Esophagus squamous epithelium (tissue), 5 donors: ENCODE data around the gene TMEM184A. TPM values are rescaled to one million over a fixed set of nuclear protein-coding genes. Genes with fewer than 3 reads are reported as not detected.
A peak's percentile ranks its signal among the peaks of the same experiment; 100 is the strongest.

Experiments used
- DNase-seq: peaks from one replicate; lab custom pipeline; 2025; lab: John Stamatoyannopoulos, UW
- H3K27ac ChIP-seq, 4 donors: fragments of 200-600 bp; sonication (generic); one replicate each; pipeline ENCODE4 v1.5.1; 2016 to 2019; ENCODE audit warnings: mild to moderate bottlenecking in 1 of 4
- H3K27me3 ChIP-seq, 4 donors: fragments of 200-600 bp; sonication (generic); 1 replicate in 3 of 4; 2 replicates in 1 of 4; pipeline versions ENCODE4 v1.5.1 to v1.6.0; 2017 to 2021; ENCODE audit warnings: antibody characterized with exemption in 1 of 4
- H3K36me3 ChIP-seq, 3 donors: fragments of 200-600 bp; sonication (generic); one replicate each; pipeline ENCODE4 v1.5.1; 2016 to 2019
- H3K4me1 ChIP-seq, 3 donors: fragments of 200-600 bp; sonication (generic); one replicate each; pipeline ENCODE4 v1.5.1; 2017 to 2019
- H3K4me3 ChIP-seq, 4 donors: fragments of 200-600 bp; sonication (generic); 1 replicate in 3 of 4; 2 replicates in 1 of 4; pipeline ENCODE4 v1.5.1; 2016 to 2019; ENCODE audit warnings: mild to moderate bottlenecking in 2 of 4, moderate library complexity in 1 of 4
- H3K9me3 ChIP-seq, 3 donors: fragments of 200-600 bp; sonication (generic); one replicate each; pipeline ENCODE4 v1.5.1; 2016 to 2019
- CTCF ChIP-seq, 6 experiments: fragments of 450-650 bp in 4 of 6; fragments of 200-600 bp in 2 of 6; sonication (generic) in 2 of 6; IDR thresholded peaks; one replicate each; pipeline ENCODE4 v1.5.1; 2016 to 2019; ENCODE audit warnings: antibody characterized with exemption in 6 of 6, mild to moderate bottlenecking in 4 of 6, moderate library complexity in 4 of 6
- POLR2A ChIP-seq, 4 donors: fragments of 450-650 bp; IDR thresholded peaks; one replicate each; pipeline ENCODE4 v1.6.1; 2017; ENCODE audit warnings: antibody characterized with exemption in 4 of 4, mild to moderate bottlenecking in 4 of 4, moderate library complexity in 3 of 4
- WGBS, 2 donors: methylation state at CpG; one replicate each; pipeline ENCODE4 v1.1.5; 2018; 5-methylcytosine and 5-hydroxymethylcytosine counted together
- intact Hi-C: fragments of 100-400 bp; cut with DNase I; formaldehyde crosslinking; loops from one replicate; pipeline ENCODE4 v1.15.0; 2022
- total RNA-seq, 4 donors: library from RNA; depleted of rRNA; stranded (reverse); fragments of >200 nt; gene quantifications; one replicate each; pipeline ENCODE4 v1.1.0, GENCODE V29; 2016
- donor health status: DM: yes; HTN: yes; CAD: no.

TMEM184A gene
- total RNA-seq, 4 donors from 2014 or later, result 56.7 to 204 (median 98.9) TPM

DNA sequence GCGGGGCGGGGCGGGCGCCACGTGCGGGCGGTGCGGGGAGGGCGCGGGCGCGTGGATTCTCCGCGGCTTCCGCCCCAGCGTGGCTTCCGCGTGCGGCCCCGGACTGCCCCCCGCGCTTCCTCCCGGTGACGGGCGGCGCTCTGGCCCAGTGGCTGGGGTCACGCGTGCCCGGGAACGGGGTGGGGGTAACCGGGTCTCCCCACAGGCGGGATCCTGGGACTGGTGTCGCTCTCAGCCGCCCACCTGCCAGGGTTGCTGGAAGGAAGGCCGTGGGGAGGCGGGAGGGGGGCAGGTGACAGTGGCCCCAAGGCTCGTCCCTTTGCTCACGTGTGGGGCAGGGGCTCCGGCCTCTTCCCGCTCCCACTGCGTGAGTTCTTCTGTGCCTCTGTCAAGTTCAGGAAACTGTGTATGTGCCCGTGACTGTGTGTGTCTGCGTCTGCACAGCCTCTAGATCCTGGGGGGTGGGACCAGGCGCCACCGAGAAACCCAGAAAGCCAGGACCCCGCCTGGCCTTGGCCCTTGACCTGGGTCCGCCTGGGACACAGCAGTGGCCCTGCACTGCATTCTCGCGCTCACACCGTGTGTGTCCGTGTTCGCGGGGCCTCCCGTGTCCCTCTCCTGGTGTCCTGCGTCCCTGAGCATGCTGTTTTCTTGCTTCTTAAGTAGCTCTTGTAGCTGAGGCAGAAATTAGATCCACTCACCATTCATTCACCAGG is 24.6 kb downstream of the TMEM184A start:
- Histone ChIP-seq H3K9me3 (no peaks in the 10 kb centered on the region), H3K36me3 (peaks cover 0 to 13% (median 5%) of the 10 kb centered on the region in 3 donors), H3K4me1 (peaks cover 37 to 69% (median 38%) of the 10 kb centered on the region in 3 donors), H3K27ac (peak overlapping the region; percentile 96 to 99 (median 98)), H3K27me3 (no peaks in the 10 kb centered on the region), H3K4me3 (peak overlapping the region; percentile 43 to 93 (median 70))
- DNase-seq, result no peak
- WGBS, 2 donors, result 2% methylated on average over 11 of the region's 55 CpGs; no CpG with 5 or more reads in 1 of the 2 donors
- TF ChIP-seq POLR2A (IDR thresholded peaks at IDR 0.05), result peak in 2 of 4 donors; percentile 43 to 50
- no peak for TF ChIP-seq CTCF (IDR thresholded peaks at IDR 0.05)
- intact Hi-C loops, result no loop called here

DNA sequence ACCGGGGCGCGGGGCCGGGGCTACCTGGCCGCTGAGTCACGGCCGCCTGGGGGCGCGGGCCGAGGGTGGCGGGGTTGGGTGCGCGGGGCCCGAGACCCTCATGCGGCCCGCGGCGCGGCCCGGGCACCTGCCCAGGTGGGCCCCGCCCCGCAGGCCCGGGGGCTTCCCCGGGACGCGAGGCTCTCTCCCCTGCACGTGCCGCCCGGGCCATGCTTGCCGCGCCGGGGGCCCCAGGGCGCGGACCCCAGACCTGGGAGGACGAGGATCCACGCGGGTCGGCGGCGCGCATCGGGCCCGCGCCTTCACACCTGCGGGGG is 25.1 kb downstream of the TMEM184A start:
- Histone ChIP-seq H3K4me1 (peaks cover 32 to 66% (median 33%) of the 10 kb centered on the region in 3 donors), H3K9me3 (no peaks in the 10 kb centered on the region), H3K27me3 (no peaks in the 10 kb centered on the region), H3K27ac (peak overlapping the region; percentile 96 to 99 (median 98)), H3K4me3 (peak overlapping the region; percentile 43 to 93 (median 70)), H3K36me3 (peaks cover 0 to 8% (median under 1%) of the 10 kb centered on the region in 3 donors)
- intact Hi-C loops, result no loop called here
- WGBS, 2 donors, result no CpG with 5 or more reads among the region's 45 CpGs
- no peak for TF ChIP-seq CTCF (IDR thresholded peaks at IDR 0.05)
- no peak for TF ChIP-seq POLR2A (IDR thresholded peaks at IDR 0.05)
- no peak for DNase-seq

- Histone ChIP-seq H3K27me3 (no peaks in the 10 kb centered on the region), H3K27ac (peak overlapping the region in 1 of 4 donors; percentile 97), H3K36me3 (no peaks in the 10 kb centered on the region), H3K4me3 (no peak overlapping the region), H3K4me1 (peaks cover 27 to 54% (median 29%) of the 10 kb centered on the region in 3 donors), H3K9me3 (no peaks in the 10 kb centered on the region)
- no peak for DNase-seq
- no peak for TF ChIP-seq POLR2A (IDR thresholded peaks at IDR 0.05)
- TF ChIP-seq CTCF (IDR thresholded peaks at IDR 0.05), result no peak
- intact Hi-C loops, result no loop called here
- 65 to 89% methylated on average over 4 to 7 of the region's 21 CpGs for WGBS, 2 donors
These were observed 26.5 kb downstream of the TMEM184A start for GRCh38 chr7:1529383-1530116.

DNA sequence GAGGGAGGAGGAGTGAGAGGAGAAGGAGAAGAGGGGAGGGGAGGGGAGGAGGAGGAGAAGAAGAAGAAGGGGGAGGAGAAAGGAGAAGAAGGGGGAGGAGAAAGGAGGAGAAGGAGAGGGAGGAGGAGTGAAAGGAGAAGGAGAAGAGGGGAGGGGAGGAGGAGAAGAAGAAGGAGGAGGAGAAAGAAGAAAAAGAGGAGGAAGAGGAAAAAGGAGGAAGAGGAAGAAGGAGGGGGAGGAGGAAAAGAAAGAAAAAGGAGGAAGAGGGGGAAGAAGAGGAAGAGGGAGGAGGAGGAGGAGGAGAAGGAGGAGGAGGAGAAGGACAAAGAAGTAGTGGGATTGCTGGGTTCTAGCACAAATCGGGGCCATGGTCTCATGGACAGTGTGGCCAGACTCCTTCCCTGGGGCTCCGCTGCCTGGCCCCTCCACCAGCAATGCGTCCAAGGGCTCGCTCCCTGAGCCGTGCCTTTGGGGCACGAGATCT is 29.7 kb downstream of the TMEM184A start:
- Histone ChIP-seq H3K36me3 (no peaks in the 10 kb centered on the region), H3K27me3 (peaks cover 0 to 9% (median 0%) of the 10 kb centered on the region in 4 donors), H3K4me1 (peaks cover 4 to 37% (median 10%) of the 10 kb centered on the region in 3 donors), H3K4me3 (peak overlapping the region in 1 of 4 donors; percentile 39), H3K27ac (peak overlapping the region in 1 of 4 donors; percentile 55), H3K9me3 (no peaks in the 10 kb centered on the region)
- DNase-seq, result no peak
- intact Hi-C loops, result no loop called here
- TF ChIP-seq CTCF (IDR thresholded peaks at IDR 0.05), result no peak
- TF ChIP-seq POLR2A (IDR thresholded peaks at IDR 0.05), result no peak
- 37 to 41% methylated on average over 6 of the region's 6 CpGs for WGBS, 2 donors

GRCh38 chr7:1525409-1525808 is 30.6 kb downstream of the TMEM184A start:
- Histone ChIP-seq H3K36me3 (no peaks in the 10 kb centered on the region), H3K27ac (no peak overlapping the region), H3K27me3 (peaks cover 0 to 9% (median 0%) of the 10 kb centered on the region in 4 donors), H3K4me3 (no peak overlapping the region), H3K4me1 (peaks cover 4 to 35% (median 6%) of the 10 kb centered on the region in 3 donors), H3K9me3 (no peaks in the 10 kb centered on the region)
- 81 to 96% methylated on average over 6 of the region's 6 CpGs for WGBS, 2 donors
- intact Hi-C loops, result no loop called here
- no peak for DNase-seq
- TF ChIP-seq POLR2A (IDR thresholded peaks at IDR 0.05), result no peak
- no peak for TF ChIP-seq CTCF (IDR thresholded peaks at IDR 0.05)
